IgD-negative memory B cell (primary cell): Measurements from ENCODE around the gene PRKN. TPM values are rescaled to one million over a fixed set of nuclear protein-coding genes. Genes with fewer than 3 reads are reported as not detected.
A peak's percentile ranks its signal among the peaks of the same experiment; 100 is the strongest.
"Not testable (repeated sequence)": the region's sequence is repeated elsewhere in the genome, so short reads cannot be mapped to it uniquely, and the experiment has no call there.

Source experiments
- H3K27ac Mint-ChIP-seq, 3 donors: one replicate each; pipeline ENCODE4 v1.8.0; 2020 to 2022; ENCODE audit warnings: mild to moderate bottlenecking in 3 of 3, mixed read lengths in 3 of 3, moderate library complexity in 1 of 3
- H3K27me3 Mint-ChIP-seq: one replicate; pipeline ENCODE4 v1.8.0; 2021; ENCODE audit warnings: mixed read lengths
- H3K36me3 Mint-ChIP-seq: one replicate; pipeline ENCODE4 v1.8.0; 2020; ENCODE audit warnings: mild to moderate bottlenecking, mixed read lengths
- H3K4me1 Mint-ChIP-seq, 3 donors: one replicate each; pipeline ENCODE4 v1.8.0; 2020 to 2022; ENCODE audit warnings: mixed read lengths in 3 of 3, mild to moderate bottlenecking in 1 of 3
- H3K4me3 Mint-ChIP-seq, 4 donors: one replicate each; pipeline ENCODE4 v1.8.0; 2020 to 2022; ENCODE audit warnings: mild to moderate bottlenecking in 4 of 4, mixed read lengths in 4 of 4, moderate library complexity in 3 of 4
- H3K9me3 Mint-ChIP-seq, 3 donors: one replicate each; pipeline ENCODE4 v1.8.0; 2020 to 2021; ENCODE audit warnings: mixed read lengths in 3 of 3, mild to moderate bottlenecking in 1 of 3
- polyA plus RNA-seq: library from polyadenylated mRNA; unstranded; fragments of 300-500 nt; fragmentation: Illumina TruSeq; gene quantifications from one replicate; pipeline ENCODE4 v1.2.3, GENCODE V29; 2021

The PRKN gene
- polyA plus RNA-seq, 1 donor from 2014 or later: 0.55 TPM

GRCh38 chr6:161882196-161882765 lies 845.3 kb downstream of the PRKN start:
- no peaks in the 10 kb centered on the region for H3K27me3 Mint-ChIP-seq
- H3K4me3 Mint-ChIP-seq: no peak overlapping the region
- peaks cover 3% of the 10 kb centered on the region for H3K36me3 Mint-ChIP-seq
- H3K27ac Mint-ChIP-seq: no peak overlapping the region
- peaks cover 0 to 3% (median 0%) of the 10 kb centered on the region in 3 donors for H3K9me3 Mint-ChIP-seq
- peaks cover 0 to 3% (median 0%) of the 10 kb centered on the region in 3 donors for H3K4me1 Mint-ChIP-seq

DNA sequence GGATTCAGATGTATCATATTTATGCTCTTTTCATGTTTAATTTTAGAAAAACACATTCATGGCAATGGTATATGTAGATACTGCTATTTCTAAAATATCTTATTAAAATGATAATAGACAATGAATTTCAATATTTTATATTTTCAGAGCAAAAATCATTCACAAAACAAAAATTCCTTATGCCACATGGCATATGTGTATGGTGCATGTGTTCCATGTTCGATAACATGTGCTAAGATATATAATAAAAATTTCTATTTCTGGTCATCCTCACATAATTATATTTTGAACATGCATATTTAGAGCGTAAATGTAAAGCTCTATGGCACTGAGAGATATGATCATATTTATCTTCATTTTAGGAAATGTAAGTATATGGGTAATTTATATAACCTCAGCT lies 847.5 kb downstream of the PRKN start:
- Mint-ChIP-seq H3K4me1 (peaks cover 0 to 3% (median 0%) of the 10 kb centered on the region in 3 donors), H3K9me3 (peaks cover 0 to 3% (median 0%) of the 10 kb centered on the region in 3 donors), H3K27ac (no peak overlapping the region), H3K4me3 (no peak overlapping the region), H3K36me3 (peaks cover 3% of the 10 kb centered on the region), H3K27me3 (no peaks in the 10 kb centered on the region)

DNA sequence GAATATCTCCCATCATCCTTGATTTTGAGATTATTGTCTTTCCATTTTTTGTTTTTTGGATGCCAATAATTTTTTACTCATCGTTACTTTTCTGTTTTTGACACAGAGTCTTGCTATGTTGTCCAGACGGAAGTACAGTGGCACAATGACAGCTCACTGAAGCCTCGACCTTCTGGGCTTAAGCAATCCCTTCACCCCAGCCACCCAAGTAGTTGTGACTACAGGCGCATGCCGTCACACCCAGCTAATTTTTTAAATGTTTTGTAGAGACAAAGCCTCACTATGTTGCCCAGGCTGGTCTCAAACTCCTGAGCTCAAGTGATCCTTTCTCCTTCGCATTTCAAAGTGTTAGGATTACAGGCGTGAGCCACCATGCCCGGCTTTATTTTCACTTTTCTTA lies 851.3 kb downstream of the PRKN start:
- Mint-ChIP-seq H3K27ac (no peak overlapping the region), H3K9me3 (peaks cover 0 to 3% (median 2%) of the 10 kb centered on the region in 3 donors), H3K4me1 (peaks cover 0 to 3% (median 0%) of the 10 kb centered on the region in 3 donors), H3K27me3 (no peaks in the 10 kb centered on the region), H3K36me3 (peaks cover 3% of the 10 kb centered on the region), H3K4me3 (no peak overlapping the region)

- Mint-ChIP-seq H3K27ac (no peak overlapping the region), H3K27me3 (no peaks in the 10 kb centered on the region), H3K36me3 (no peaks in the 10 kb centered on the region), H3K9me3 (peaks cover 0 to 2% (median 0%) of the 10 kb centered on the region in 3 donors), H3K4me3 (no peak overlapping the region), H3K4me1 (no peaks in the 10 kb centered on the region)
Observed at GRCh38 chr6:161870236-161870901, 857.2 kb downstream of the PRKN start.

- Mint-ChIP-seq H3K27ac (no peak overlapping the region), H3K4me1 (no peaks in the 10 kb centered on the region), H3K4me3 (no peak overlapping the region), H3K27me3 (no peaks in the 10 kb centered on the region), H3K36me3 (no peaks in the 10 kb centered on the region), H3K9me3 (peaks cover 0 to 2% (median 0%) of the 10 kb centered on the region in 3 donors)
Observed at GRCh38 chr6:161869491-161869890, 858.1 kb downstream of the PRKN start.

DNA sequence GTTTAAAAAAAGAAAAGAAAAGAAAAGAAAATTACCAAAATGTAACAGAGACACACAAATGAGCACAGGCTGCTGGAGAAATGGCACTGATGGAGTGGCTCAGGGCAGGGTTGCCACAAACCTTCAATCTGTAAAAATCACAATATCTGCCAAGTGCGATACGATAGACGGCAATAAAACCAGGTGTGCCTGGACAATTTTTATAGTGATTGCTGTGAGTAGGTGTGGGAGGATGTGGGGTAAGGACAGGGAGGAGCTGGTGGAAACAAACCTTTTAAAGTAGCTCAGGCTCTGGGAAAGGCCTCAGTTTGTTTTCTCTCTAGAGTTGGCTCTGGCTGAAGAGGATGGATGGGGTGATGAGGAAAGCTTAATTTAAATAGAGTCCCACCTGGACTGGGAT lies 861.0 kb downstream of the PRKN start:
- Mint-ChIP-seq H3K27ac (no peak overlapping the region), H3K27me3 (no peaks in the 10 kb centered on the region), H3K4me3 (no peak overlapping the region), H3K36me3 (no peaks in the 10 kb centered on the region), H3K4me1 (no peaks in the 10 kb centered on the region), H3K9me3 (no peaks in the 10 kb centered on the region)

- H3K9me3 Mint-ChIP-seq, H3K27ac Mint-ChIP-seq, H3K4me3 Mint-ChIP-seq, H3K27me3 Mint-ChIP-seq, H3K4me1 Mint-ChIP-seq, H3K36me3 Mint-ChIP-seq: not testable (repeated sequence)
Observed at GRCh38 chr6:161861061-161861460, 866.5 kb downstream of the PRKN start.

GRCh38 chr6:161853657-161854056 lies 873.9 kb downstream of the PRKN start:
- H3K36me3 Mint-ChIP-seq: peaks cover 1% of the 10 kb centered on the region
- H3K9me3 Mint-ChIP-seq: peaks cover 0 to 5% (median 0%) of the 10 kb centered on the region in 3 donors
- no peaks in the 10 kb centered on the region for H3K4me1 Mint-ChIP-seq
- no peaks in the 10 kb centered on the region for H3K27me3 Mint-ChIP-seq
- H3K27ac Mint-ChIP-seq: no peak overlapping the region
- H3K4me3 Mint-ChIP-seq: no peak overlapping the region

DNA sequence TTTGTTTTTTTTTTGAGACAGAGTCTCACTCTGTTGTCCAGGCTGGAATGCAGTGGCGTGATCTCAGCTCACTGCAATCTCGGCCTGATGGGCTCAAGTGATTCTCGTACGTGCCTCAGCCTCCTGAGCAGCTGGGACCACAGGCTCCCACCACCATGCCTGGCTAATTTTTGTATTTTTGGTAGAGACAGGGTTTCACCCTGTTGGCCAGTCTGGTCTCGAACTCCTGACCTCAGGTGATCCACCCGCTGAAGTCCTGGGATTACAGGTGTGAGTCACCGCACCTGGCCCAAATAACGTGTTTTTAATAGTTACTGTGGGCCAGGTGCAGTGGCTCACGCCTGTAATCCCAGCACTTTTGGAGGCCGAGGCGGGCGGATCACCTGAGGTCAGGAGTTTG lies 876.1 kb downstream of the PRKN start:
- not testable (repeated sequence) for H3K36me3 Mint-ChIP-seq, H3K27me3 Mint-ChIP-seq, H3K4me1 Mint-ChIP-seq

DNA sequence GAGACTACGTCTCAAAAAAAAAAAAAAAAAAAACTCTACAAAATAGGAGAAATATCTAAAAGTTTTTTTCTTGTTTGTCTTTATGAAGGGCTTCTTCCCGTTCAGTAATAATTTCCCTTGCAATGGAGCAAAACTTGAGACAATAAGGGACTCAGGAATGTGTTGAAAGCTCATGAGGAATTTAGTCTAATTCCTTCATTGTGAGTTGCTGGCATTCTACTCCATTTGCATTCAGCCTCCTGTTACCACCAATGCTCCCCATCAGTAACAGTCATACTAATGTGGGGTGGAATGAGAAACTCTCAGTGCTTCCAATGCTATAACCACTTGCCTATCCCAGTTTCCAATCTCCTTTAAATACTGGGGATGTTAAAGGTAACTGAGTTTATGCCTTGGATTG lies 877.0 kb downstream of the PRKN start:
- H3K9me3 Mint-ChIP-seq: peaks cover 0 to 1% (median 0%) of the 10 kb centered on the region in 3 donors
- no peak overlapping the region for H3K27ac Mint-ChIP-seq
- no peaks in the 10 kb centered on the region for H3K36me3 Mint-ChIP-seq
- no peaks in the 10 kb centered on the region for H3K4me1 Mint-ChIP-seq
- no peaks in the 10 kb centered on the region for H3K27me3 Mint-ChIP-seq
- no peak overlapping the region for H3K4me3 Mint-ChIP-seq

More for the DNA sequence above, 876.1 kb downstream of the PRKN start:
- not testable (repeated sequence) for H3K9me3 Mint-ChIP-seq, H3K4me3 Mint-ChIP-seq
- peak overlapping the region in 1 of 3 donors; percentile 77 for H3K27ac Mint-ChIP-seq

DNA sequence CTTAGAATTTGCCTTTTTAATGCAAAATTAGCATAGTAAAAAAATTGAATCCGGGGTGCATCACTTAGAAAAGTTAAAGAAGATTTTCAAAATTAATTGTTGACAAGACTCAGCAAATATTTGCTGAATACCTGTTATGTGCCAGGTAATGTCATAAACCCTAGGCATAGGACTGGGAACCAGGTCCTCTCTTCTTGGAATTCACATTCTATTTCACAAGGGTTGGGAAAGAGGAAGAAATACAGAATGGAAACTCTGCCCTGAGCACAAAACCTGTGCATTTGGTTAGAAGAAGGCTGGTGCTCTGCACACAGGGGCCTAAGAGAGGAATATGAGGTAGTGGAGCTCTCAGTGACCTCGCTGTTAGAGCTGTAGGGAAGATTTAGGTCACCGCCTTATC lies 879.9 kb downstream of the PRKN start:
- Mint-ChIP-seq H3K4me3 (no peak overlapping the region), H3K4me1 (no peaks in the 10 kb centered on the region)

GRCh38 chr6:161844804-161845203 lies 882.8 kb downstream of the PRKN start:
- Mint-ChIP-seq H3K27me3 (no peaks in the 10 kb centered on the region), H3K9me3 (peaks cover 0 to 1% (median 0%) of the 10 kb centered on the region in 3 donors), H3K4me1 (no peaks in the 10 kb centered on the region), H3K36me3 (peaks cover 1% of the 10 kb centered on the region), H3K27ac (no peak overlapping the region), H3K4me3 (no peak overlapping the region)

More for the DNA sequence above, 879.9 kb downstream of the PRKN start:
- no peak overlapping the region for H3K27ac Mint-ChIP-seq
- peaks cover 1% of the 10 kb centered on the region for H3K36me3 Mint-ChIP-seq
- no peaks in the 10 kb centered on the region for H3K27me3 Mint-ChIP-seq
- peaks cover 0 to 1% (median 0%) of the 10 kb centered on the region in 3 donors for H3K9me3 Mint-ChIP-seq

- Mint-ChIP-seq H3K36me3 (peaks cover 1% of the 10 kb centered on the region), H3K27ac (peak overlapping the region in 1 of 3 donors; percentile 9), H3K27me3 (no peaks in the 10 kb centered on the region), H3K4me3 (no peak overlapping the region), H3K9me3 (no peaks in the 10 kb centered on the region), H3K4me1 (no peaks in the 10 kb centered on the region)
Observed at GRCh38 chr6:161843066-161843465, 884.5 kb downstream of the PRKN start.

DNA sequence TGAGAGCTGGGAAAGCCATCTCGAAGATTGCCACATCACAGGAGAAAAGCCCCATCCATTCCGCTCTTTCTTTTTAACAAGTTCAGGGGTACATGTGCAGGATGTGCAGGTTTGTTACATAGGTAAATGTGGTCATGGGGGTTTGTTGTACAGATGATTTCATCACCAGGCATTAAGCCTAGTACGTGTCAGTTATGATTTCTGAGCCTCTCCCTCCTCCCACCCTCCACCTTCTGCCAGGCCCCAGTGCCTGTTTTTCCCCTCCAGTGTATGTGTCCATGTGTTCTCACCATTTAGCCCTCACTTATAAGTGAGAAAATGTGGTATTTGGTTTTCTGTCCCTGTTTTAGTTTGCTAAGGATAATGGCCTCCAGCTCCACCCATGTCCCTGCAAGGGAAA lies 887.2 kb downstream of the PRKN start:
- H3K4me1 Mint-ChIP-seq: no peaks in the 10 kb centered on the region
- no peak overlapping the region for H3K27ac Mint-ChIP-seq
- no peaks in the 10 kb centered on the region for H3K9me3 Mint-ChIP-seq
- peaks cover 1% of the 10 kb centered on the region for H3K36me3 Mint-ChIP-seq
- H3K27me3 Mint-ChIP-seq: no peaks in the 10 kb centered on the region
- H3K4me3 Mint-ChIP-seq: peak overlapping the region in 1 of 4 donors; percentile 22

DNA sequence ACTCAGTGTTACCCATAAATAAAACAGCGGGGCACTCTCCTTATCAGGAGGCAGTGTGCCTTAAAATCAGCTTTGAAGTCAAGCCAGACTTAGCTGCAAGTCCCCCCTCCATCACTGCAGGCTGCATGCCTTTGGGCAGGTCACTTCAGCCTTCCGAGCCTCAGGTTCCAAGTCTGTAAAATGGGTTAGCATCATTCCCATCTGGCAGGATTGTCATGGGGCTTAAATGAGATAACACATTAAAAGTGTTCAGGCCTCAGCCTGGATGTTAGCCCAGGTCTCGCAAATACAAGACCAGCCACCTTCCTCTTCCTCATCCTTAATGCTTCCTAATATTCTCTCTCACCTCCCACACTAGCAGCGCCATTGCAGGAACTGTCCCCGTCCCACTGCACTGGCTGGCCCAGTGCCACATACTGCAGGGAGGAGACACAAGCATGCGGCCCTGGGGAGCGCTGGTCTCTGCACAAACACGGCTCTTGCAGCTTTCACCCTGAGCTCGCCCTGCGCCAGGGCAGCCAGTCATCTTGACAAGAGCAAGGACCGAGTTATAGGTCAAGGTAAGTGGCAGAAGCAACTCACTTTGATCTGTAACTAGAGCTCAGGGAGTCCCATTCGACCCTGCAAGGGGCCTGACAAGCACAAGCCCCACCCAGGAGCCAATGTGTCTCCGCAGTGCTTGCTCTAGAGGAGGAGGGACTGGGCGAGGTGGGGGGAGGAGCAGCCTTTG lies 889.1 kb downstream of the PRKN start:
- H3K27me3 Mint-ChIP-seq: no peaks in the 10 kb centered on the region
- no peaks in the 10 kb centered on the region for H3K4me1 Mint-ChIP-seq
- no peaks in the 10 kb centered on the region for H3K9me3 Mint-ChIP-seq
- no peaks in the 10 kb centered on the region for H3K36me3 Mint-ChIP-seq
- no peak overlapping the region for H3K27ac Mint-ChIP-seq
- no peak overlapping the region for H3K4me3 Mint-ChIP-seq
